CD4-positive, alpha-beta T cell treated with Interleukin-12 subunit alpha and Interleukin-12 subunit beta, for 1 hour (primary cell): ENCODE data around the gene TMEM101.
"Not testable (repeated sequence)": the region's sequence is repeated elsewhere in the genome, so short reads cannot be mapped to it uniquely, and the experiment has no call there.

Experiments used
- DNase-seq: peaks from one replicate; pipeline ENCODE4 v3.0.0-alpha.2; 2020

The TMEM101 gene

DNA sequence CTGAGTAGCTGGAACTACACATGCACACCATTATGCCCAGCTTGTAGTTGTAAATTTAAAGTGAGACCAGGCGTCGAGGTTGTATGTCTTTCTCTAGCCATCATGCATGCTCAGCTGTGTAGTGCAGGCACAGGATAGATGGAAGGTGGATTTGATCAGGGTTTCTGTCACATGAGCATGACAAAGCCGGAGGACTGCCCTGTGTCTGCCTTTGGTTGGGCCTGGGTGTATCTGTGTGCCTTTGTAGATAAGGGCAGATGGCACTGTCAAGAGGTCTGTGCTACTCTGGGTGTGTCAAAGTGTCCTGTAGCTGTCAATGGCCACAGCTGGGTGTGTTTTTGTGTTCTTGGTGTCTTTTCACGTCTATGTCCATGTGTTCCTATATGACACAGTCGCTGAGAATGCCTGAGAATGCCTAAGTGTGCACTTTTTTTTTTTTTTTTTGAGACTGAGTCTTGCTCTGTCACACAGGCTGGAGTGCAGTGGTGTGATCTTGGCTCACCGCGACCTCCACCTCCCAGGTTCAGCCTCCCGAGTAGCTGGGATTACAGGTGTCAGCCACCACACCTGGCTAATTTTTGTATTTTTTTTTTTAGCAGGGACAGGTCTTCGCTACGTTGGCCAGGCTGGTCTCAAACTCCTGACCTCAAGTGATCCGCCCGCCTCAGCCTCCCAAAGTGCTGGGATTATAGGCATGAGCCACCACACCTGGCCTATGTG is 14.5 kb downstream of the TMEM101 start:
- no peak for DNase-seq

DNA sequence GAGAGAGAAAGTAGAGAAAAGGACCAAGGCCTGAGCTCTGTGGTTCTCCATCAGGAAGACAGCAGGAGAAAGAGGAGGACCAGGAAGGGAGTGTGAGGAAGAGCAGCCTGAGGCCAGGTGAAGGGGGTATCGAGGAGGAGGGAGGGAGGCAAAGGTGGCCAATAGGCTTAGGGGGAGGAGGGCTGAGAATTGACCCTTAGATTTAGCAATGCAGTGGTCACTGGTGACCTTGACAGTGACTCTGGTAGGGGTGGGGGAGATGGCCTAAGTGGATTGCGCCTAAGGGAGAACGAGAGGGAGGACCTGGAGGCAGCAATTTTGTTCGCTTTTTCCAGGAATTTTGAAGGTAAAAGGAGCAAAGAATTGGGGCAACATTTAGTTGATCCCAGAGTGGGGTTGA is 15.7 kb downstream of the TMEM101 start:
- no peak for DNase-seq

DNA sequence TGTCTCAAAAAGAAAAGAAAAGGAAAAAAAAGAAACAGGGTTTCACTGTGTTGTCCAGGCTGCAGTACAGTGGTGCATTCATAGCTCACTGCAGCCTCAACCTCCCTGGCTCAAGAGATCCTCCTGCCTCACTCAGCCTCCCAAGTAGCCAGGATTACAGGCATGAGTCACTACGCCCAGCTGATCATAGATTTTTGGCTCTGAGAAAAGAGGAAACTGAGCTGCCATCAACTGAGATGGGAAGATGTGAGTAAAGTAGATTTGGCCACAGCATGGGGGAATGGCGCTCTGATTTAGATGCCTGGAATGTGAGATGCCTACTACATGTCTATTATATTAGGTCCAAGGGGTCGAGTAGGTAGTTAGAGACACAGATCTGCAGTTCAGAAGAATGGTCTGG is 16.2 kb downstream of the TMEM101 start:
- no peak for DNase-seq

DNA sequence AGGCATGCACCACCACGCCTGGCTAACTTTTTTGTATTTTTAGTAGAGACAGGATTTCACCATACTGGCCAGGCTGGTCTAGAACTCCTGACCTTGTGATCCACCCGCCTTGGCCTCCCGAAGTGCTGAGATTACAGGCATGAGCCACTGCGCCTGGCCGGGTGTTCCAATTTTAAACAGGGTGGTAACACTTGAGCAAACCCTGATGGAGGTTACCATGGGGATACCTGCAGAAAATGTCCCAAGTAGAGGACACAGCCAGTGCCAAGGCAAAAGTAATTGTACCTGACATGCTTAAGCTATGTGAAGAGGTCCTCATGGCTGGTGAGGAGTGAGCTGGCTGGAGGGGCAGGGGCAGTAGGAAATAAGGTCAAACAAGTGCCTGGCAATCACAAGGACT is 17.6 kb downstream of the TMEM101 start:
- DNase-seq, result not testable (repeated sequence)

DNA sequence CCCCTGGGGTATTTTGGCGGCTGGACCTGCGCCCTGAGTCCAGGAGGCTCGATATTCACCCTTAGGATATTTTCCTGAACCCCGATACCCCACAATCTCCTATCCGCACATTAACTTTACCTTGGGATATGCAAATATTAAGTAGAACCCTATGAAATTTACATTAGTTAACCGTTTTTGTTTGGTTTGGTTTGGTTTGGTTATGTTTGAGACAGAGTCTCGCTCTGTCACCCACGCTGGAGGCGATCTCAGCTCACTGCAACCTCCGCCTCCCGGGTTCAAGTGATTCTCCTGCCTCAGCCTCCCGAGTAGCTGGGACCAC is 19.7 kb downstream of the TMEM101 start:
- no peak for DNase-seq

DNA sequence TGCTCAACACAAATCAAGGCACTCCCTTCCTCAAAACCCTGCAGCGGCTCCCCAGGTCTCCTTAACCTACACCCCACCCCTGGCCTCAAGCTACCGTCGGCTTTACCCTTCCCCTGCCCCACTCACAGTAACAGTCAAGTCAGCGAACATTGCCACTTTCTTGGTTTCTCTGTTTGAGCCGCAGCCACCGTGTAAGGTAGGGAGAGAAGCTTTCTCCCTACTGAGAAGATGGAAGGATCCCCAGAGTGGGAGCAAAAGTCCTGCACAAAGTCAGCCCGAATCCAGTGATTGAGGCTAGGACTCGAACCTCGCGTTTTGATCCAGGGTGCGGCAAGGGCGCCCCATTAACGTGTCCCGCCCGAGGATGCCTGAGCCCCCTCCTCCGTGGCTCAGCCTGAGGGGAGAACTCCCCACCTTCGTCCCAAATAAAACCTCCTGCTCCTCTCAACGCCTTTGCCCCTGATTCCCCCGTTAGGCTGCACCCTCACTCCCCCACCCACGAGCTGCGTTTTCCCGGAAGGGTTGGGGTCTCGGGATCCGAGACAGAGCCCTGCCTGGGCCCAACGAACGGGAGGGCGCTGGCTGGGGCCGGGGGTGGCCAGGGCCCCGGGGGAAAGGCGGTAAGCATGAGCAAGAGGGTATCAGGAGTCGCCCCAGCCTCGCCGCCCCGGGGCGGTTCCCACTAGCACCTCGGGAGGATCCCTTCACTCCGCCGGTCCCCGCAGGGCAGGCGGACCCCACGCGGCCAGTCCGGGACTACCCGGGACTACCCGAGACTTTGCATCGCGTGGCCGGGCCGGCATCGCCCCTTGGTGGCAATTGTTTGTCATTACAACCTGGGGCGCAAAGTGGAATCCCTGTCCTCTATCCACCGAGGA is 20.3 kb downstream of the TMEM101 start:
- DNase-seq, result peak; percentile 71

DNA sequence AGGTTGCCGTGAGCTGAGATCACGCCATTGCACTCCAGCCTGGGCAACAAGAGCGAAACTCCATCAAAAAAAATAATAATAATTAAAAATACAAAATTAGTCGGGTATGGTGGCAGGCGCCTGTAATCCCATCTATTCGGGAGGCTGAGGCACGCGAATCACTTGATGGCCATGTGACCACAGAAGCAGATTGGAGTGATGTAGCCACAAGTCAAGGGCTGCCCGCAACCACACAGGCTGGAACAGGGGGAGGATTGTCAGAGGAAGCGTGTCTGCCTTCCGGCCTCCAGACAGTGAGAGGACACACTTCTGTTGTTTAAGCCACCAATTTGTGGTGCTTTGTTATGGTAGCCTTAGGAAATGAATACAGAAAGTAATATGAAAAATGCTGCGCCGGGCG is 22.1 kb downstream of the TMEM101 start:
- DNase-seq, result no peak

DNA sequence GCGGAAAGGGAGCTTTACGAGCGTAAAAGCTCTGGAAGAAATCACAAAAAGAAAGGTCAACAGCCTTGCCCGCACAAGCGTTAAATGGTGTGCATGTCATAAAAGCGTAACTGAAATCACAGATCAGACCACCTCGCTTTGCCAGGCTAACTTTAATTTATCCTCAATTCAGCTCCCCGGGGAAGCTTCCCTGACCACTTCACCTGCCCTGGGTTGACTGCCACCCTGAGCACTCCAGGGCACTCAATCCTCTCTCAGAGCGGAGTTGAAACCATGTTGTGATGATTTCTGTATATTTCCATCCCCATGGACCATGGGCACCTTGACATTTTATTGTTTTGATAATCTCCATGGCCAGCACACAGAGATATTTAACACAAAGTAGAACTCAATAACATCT is 26.5 kb downstream of the TMEM101 start:
- no peak for DNase-seq

DNA sequence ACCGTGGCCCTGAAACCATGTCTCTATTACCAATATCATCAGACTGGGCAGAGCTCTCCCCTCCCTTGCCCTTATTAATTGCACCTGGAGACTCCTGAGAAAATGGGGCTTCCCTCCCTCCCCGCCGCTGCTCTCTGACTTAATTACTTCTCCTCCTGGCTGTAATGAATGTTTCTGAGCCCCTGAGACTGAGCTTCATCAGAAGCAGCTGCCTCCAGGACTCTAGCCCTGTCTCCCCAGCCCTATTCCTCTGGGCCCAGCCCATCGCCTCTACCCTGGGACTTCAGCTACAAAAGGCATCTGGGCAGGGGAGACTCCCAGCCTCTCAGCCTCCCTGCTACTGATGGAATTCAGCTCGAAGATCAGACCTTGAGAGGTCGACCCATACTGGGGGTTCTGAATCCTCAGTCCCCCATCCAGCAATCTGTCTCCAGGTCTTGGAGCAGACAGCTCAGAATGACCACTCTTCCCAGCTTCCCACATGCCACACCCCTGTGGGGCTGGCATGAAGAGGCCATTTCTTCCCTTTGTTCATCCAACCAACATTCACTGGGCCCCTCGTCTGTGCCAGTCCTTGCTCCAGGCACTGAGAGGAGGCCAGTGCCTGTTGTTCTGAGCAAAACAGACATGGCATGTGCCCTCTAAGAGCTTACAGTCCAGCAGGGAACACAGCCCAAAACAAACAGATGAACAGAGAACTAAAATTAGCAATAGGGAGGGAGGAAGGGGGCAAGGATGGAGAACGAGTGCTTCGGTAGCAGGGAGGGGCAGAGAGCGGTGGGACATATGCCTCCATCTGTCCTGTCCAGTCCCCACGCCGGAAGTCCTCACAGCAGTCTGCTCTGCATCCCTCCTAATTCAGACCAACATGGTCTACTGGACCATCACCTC is 27.4 kb downstream of the TMEM101 start:
- DNase-seq, result no peak

DNA sequence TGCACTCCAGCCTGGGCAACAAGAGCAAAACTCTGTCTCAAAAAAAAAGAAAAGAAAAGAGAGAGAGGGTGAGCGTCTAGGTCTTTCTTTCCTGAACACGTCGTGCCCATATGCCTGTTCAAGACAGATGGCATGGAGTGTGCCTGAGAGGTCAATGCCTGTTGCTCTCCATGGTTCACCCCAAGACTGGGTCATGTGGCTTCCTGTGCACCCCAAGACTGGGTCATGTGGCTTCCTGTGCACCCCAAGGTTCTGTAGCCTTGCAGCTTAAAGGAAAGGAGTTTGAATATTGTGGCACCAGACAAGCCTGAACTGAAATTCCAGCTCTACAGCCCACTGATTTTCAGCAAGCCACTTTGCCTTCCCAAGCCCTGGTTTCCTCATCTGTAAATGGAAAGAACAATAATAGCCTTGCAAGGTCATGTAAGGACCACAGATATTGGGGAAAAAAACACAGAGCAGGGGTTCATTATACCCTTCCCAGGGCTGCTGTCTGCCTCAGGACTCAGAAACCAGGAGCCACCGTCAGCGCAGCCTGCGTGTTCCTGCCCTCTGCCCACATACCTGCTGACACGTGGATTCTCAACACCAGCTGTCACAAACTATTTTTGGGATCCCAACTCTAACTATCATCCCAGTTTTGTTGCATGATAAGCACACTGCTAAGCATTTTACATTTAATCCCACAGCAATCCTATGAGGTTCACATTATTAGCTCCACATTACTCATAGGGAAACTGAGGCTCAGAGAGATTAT is 28.4 kb downstream of the TMEM101 start:
- DNase-seq, result no peak

DNA sequence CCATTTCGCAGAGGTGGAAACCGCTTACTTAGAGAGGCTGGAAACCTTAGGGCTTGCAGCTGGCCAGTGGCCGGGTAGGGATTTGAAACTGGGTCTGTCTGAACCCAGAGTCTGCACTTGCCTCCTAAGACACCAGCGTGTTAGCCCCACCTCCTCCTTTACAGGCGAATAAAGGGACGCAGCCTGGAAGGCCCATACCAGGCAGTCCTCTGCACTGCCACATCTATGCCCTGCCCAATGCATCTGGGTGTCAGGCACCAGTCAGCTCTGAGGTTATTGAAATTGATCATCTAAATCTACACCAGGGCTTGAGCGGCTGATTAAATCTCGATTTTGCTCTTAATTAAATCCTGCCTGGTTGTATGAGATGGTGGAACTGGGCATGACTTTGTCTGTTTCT is 30.2 kb downstream of the TMEM101 start:
- no peak for DNase-seq

DNA sequence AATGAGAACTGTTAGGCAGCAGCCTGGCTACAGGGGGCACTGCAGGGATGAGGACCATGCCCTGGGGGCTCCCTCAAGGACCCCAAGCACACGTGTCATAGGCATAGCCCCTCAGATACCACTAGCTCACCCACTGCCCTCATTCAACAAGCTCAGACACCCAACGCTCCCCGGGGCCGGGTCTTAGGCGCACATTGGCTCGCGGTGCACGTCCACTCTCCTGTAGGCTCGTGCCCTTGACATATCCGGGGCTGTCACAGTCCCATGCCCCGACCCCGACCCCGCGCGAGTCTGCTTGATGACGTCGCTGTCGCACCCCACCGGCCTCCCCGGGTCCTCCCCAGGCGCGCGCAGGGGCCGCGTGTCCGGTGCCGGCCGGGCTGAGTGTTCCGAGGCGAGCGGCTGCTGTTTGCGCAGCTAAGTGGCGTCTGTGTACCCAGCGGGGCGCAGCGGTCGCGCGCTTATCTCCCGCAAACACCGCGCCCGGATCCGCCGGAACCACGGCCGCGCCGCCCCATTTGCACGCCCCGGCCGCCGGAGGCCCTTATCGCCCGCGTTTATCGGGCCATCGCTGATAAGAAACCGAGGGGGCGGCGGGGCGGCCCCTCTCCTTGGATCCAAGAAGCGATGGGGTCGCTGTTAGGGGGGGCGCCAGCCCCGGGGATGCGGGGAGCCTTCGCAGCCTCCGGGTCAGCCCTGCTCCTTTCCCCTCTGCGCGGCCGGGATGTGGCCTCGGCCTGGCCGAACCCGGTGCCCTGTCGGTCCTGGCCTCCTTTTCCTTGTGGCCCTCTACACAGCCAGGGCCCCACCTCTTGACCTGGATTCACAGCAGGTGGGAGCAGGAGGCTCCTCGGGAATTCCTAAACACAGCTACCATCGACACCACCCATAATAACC is 31.0 kb downstream of the TMEM101 start:
- no peak for DNase-seq

DNA sequence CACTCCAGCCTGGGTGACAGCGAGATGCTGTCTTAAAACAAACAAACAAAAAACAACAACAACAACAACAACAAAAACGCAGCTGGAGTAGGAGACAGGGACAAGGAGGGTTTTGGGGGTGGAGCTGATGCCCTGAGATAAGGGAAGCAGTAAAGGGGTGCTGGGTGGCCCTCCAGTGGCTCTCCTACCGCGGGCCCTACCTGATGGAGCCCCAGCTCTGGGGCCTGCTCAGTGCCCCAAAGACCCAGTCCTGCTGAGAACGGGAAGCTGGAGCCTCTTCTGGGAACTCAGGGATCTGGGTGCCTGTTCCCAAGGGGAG is 31.6 kb downstream of the TMEM101 start:
- DNase-seq, result no peak

DNA sequence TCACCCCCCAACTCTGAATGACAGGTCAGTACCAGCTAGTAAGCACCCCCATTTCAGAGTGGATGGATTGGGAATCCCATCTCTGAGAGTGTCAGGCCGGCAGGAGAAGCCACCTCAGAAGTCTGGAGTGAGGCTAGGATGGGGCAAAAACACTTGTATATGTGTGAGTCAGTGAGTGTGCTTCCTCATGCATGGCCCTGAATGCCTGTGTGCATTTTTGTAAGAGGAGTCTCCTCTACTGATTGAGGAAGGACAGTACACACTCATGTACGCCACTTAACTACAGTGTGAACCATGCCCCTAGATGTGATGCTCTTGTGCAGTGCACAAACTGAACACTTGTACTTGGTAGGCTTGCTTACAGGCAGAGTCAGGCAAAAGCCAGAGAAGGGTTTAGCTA is 32.6 kb downstream of the TMEM101 start:
- no peak for DNase-seq

DNA sequence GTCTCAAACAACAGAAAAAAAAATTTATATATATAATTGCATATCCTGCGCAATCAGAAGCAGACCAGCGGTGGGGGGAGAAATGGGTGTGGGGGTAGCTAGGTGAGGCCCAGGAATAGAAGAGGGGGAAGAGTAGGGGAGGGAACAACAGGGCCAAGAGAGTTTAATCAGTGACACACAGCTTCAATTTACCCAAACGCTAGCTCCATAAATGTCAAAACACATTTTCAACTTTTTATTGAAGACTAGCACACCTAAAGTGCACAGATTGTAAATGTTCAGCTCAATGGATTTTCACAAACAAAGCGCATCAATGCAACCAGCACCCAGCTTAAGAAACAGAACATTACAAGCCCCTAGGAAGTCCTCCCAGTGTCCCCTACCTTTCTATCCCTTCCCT is 35.1 kb downstream of the TMEM101 start:
- DNase-seq, result no peak

DNA sequence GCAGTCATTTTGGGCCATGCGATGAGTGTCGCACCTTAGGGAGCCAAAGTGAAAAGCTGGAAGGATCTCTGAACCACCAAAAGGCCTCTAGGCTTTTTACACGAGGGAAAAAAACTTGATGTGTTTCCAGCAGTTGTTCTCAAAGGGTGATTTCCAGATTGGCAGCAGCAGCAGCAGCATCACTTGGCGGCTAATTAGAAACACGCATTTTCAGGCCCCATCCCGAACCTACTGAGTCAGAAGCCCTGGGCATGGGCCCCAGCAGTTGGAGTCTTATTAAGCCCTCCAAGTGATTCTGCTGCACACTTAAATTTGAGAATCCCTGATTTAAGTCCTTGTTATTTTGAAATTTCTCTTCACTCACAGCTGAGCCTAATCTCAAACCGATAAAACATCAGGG is 35.8 kb downstream of the TMEM101 start:
- no peak for DNase-seq

DNA sequence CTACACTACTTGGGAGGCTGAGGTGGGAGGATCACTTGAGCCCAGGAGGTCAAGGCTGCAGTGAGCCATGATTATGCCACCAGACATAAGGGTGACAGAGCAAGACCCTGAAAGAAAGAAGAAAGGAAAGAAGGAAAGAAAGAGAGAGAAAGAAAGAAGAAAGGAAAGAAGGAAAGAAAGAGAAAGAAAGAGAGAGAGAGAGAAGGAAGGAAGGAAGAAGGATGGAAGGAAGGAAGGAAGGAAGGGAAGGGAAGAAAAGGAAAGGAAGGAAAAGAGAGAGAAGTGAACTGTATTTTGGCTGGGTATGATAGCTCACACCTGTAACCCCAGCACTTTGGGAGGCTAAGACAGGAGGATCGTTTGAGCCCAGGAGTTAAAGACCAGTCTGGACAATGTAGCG is 36.7 kb downstream of the TMEM101 start:
- DNase-seq, result no peak

DNA sequence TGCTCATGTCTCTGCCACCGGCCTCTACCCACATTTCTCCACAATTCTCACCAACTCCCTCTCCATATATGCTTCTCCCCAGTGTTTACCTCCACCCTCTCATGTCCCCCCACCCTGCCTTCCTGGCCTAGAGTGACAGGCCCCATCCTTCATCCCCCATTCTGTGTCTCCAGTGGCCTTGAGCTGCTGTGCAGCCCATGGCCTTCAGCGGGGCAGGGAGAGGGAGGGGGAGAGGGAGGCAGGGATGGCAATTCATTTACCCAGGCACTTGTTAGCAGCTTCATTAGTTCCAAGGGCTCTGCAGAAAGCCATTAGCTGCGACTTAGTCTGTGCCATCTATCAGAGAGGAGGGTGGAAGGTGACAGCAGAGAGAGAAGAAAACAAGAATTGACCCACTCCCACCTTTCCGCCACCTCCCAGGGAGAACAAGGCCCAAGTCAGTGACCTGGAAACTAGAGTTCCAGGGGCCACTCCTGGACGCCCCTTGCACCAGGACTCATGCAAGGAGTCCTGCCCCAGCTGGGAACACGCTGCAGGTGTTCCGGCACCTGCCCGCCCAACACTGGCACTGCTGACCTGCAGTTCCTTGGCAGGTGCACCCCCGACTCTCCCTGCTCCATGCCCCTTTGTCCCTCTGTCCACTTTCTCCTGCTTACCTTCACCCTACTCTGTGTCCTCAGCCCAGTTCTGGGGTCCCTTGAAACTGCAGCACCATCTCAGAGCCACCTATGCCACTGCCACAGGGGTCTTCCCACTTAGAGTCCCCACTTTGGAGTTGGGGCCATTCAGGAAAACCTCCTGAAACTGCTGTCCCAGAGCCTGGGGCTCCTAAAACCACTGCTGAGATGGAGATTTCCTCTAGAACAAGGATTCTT is 37.6 kb downstream of the TMEM101 start:
- no peak for DNase-seq

DNA sequence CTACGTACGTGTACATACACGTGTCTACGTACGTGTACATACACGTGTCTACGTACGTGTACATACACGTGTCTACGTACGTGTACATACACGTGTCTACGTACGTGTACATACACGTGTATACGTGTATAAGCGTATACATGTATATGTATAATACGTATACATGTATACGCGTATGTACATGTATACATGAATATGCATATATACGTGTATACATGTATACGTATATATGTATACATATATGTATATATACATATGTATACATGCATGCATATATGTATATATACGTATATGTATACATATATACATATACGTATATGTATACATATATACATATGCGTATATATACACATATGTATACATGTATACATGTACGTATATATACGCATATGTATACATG is 38.9 kb downstream of the TMEM101 start:
- DNase-seq, result no peak

DNA sequence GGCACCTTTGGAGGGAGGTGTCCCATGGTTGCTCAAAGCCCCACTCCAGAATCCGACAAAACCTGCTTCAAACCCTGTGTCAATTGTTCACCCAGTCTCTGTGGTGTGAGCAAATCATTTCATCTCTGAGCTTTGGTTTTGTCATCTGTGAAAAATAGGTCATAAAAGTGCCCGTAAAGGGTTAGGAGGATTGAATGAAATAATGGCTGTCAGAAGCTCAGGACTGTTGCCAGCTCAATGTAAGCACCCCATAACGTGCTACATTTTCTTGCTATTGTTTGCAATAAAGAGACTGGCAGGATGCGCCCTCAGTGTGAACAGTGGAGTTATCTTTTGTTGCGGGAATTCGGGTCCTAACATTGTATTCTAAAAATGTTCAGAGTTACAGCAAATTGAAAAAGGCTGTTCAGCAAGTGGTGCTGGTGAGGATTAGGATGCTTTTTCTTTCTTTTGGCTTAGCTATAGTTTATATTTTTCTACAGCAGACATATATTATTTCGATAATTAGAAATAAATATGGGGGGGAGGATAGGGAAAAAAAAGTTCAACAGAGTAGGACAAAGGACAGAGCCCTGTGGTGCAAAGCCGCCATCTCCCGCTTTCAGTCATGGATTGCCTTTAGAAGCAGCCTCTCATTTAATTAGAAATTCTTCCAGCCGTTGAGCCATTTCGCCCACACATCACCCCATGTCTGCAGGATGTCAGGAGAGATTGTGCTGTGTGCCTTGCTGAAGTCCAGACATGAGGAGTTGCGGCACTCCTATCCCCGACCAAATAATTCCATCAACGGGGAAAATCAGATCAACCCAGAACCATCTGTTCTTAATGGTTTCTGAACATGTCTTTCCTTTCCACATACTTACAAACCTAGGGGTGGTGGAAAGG is 40.1 kb downstream of the TMEM101 start:
- no peak for DNase-seq
